ENCODE measurements around the gene KCTD2. TPM values are rescaled to one million over a fixed set of nuclear protein-coding genes. Genes with fewer than 3 reads are reported as not detected.

KCTD2 gene
- total and polyA plus RNA-seq, 9 of the 15 experiments (the other 6 are each of a cell fraction or from before 2014, with no cell fraction given), result 1.7 to 32.9 (median 15.8) TPM

DNA sequence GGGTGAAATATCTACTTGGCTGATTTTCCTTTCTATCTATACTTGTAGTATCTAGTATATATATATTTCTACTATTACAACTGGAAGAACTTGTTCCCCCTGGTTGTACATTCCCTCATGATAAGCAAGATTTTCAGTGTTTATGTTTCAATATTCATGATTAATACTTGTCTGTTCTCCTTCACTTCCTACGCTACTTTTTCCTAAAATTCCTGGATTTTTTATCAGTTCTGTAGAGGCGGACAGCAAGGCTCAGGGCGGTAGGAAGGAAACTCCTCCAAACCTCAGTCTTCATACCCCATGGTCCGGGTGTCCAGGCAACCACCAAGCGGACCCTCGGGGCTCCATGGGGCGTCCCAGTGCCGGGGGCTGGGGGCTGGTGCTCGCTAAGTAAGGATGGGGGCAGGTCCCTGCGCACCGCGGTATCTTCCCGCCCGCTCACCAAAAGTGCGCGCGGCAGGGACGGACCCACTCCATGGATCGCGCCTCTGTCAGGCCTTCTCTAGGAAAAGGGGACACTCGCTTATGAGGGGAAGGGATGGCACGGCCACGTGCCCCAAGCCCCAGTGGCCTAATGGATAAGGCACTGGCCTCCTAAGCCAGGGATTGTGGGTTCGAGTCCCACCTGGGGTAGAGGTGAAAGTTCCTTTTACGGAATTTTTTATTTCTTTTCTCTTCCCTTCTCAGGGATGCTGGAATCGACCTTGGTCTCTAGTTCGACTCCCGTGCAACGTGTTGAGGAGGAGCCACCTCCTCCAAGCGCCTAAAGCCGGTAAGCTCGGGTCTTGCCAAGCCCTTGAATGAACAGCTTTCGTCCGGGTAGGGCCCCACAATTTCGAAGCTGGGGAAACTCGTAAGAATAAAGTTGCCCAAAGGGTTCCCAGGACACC is 13.4 kb upstream of the KCTD2 start (continued):
- TF ChIP-seq, protein P1, sequence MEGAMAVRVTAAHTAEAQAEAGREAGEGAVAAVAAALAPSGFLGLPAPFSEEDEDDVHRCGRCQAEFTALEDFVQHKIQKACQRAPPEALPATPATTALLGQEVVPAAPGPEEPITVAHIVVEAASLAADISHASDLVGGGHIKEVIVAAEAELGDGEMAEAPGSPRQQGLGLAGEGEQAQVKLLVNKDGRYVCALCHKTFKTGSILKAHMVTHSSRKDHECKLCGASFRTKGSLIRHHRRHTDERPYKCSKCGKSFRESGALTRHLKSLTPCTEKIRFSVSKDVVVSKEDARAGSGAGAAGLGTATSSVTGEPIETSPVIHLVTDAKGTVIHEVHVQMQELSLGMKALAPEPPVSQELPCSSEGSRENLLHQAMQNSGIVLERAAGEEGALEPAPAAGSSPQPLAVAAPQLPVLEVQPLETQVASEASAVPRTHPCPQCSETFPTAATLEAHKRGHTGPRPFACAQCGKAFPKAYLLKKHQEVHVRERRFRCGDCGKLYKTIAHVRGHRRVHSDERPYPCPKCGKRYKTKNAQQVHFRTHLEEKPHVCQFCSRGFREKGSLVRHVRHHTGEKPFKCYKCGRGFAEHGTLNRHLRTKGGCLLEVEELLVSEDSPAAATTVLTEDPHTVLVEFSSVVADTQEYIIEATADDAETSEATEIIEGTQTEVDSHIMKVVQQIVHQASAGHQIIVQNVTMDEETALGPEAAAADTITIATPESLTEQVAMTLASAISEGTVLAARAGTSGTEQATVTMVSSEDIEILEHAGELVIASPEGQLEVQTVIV (CRISPR knock-in tag; IDR thresholded peaks at IDR 0.05; ENCODE audit: borderline replicate concordance), result no peak
- TF ChIP-seq CSDE1 (IDR thresholded peaks at IDR 0.05) (no peak), CBX2 (IDR thresholded peaks at IDR 0.05; ENCODE audit: insufficient read depth, low read length, poor library complexity, severe bottlenecking) (no peak), ZNF431 (CRISPR knock-in tag; IDR thresholded peaks at IDR 0.05) (no peak), ZNF583 (CRISPR knock-in tag; IDR thresholded peaks at IDR 0.05) (no peak), ILF3 (IDR thresholded peaks at IDR 0.05; ENCODE audit: borderline replicate concordance) (peak; percentile 80; the same call in 1 of the 2 replicates), SMAD2 (IDR thresholded peaks at IDR 0.05; ENCODE audit: low read depth, low read length) (no peak), RFX5 (IDR thresholded peaks at IDR 0.05; ENCODE audit: low read depth, low read length) (peak; percentile 41; the same call in 1 of the 2 replicates), ZFX (CRISPR knock-in tag; IDR thresholded peaks at IDR 0.05) (peak; percentile 81), NCOA1 (IDR thresholded peaks at IDR 0.05; ENCODE audit: low read depth) (peak; percentile 17; the same call in 1 of the 2 replicates), BHLHE40 (IDR thresholded peaks at IDR 0.05; ENCODE audit: low read length) (peak; percentile 88)
- TF ChIP-seq, protein P2, sequence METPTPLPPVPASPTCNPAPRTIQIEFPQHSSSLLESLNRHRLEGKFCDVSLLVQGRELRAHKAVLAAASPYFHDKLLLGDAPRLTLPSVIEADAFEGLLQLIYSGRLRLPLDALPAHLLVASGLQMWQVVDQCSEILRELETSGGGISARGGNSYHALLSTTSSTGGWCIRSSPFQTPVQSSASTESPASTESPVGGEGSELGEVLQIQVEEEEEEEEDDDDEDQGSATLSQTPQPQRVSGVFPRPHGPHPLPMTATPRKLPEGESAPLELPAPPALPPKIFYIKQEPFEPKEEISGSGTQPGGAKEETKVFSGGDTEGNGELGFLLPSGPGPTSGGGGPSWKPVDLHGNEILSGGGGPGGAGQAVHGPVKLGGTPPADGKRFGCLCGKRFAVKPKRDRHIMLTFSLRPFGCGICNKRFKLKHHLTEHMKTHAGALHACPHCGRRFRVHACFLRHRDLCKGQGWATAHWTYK (CRISPR knock-in tag; IDR thresholded peaks at IDR 0.05), result 0 out of 2 replicates have a peak, but pooled peaks have one; percentile 38
- TF ChIP-seq, protein P3, sequence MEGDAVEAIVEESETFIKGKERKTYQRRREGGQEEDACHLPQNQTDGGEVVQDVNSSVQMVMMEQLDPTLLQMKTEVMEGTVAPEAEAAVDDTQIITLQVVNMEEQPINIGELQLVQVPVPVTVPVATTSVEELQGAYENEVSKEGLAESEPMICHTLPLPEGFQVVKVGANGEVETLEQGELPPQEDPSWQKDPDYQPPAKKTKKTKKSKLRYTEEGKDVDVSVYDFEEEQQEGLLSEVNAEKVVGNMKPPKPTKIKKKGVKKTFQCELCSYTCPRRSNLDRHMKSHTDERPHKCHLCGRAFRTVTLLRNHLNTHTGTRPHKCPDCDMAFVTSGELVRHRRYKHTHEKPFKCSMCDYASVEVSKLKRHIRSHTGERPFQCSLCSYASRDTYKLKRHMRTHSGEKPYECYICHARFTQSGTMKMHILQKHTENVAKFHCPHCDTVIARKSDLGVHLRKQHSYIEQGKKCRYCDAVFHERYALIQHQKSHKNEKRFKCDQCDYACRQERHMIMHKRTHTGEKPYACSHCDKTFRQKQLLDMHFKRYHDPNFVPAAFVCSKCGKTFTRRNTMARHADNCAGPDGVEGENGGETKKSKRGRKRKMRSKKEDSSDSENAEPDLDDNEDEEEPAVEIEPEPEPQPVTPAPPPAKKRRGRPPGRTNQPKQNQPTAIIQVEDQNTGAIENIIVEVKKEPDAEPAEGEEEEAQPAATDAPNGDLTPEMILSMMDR (IDR thresholded peaks at IDR 0.05 in 2 of 3, conservative IDR thresholded peaks at IDR 0.05 in 1 of 3; ENCODE audit: insufficient read depth in 2 of 3, low read depth in 1 of 3, low read length in 3 of 3), result peak in 1 of 3 experiments; percentile 8; a peak in 1 of 6 replicates
- TF ChIP-seq, protein P4, sequence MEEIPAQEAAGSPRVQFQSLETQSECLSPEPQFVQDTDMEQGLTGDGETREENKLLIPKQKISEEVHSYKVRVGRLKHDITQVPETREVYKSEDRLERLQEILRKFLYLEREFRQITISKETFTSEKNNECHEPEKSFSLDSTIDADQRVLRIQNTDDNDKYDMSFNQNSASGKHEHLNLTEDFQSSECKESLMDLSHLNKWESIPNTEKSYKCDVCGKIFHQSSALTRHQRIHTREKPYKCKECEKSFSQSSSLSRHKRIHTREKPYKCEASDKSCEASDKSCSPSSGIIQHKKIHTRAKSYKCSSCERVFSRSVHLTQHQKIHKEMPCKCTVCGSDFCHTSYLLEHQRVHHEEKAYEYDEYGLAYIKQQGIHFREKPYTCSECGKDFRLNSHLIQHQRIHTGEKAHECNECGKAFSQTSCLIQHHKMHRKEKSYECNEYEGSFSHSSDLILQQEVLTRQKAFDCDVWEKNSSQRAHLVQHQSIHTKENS (CRISPR knock-in tag; IDR thresholded peaks at IDR 0.05), result no peak
- TF ChIP-seq, protein P5, sequence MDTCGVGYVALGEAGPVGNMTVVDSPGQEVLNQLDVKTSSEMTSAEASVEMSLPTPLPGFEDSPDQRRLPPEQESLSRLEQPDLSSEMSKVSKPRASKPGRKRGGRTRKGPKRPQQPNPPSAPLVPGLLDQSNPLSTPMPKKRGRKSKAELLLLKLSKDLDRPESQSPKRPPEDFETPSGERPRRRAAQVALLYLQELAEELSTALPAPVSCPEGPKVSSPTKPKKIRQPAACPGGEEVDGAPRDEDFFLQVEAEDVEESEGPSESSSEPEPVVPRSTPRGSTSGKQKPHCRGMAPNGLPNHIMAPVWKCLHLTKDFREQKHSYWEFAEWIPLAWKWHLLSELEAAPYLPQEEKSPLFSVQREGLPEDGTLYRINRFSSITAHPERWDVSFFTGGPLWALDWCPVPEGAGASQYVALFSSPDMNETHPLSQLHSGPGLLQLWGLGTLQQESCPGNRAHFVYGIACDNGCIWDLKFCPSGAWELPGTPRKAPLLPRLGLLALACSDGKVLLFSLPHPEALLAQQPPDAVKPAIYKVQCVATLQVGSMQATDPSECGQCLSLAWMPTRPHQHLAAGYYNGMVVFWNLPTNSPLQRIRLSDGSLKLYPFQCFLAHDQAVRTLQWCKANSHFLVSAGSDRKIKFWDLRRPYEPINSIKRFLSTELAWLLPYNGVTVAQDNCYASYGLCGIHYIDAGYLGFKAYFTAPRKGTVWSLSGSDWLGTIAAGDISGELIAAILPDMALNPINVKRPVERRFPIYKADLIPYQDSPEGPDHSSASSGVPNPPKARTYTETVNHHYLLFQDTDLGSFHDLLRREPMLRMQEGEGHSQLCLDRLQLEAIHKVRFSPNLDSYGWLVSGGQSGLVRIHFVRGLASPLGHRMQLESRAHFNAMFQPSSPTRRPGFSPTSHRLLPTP (IDR thresholded peaks at IDR 0.05; ENCODE audit: borderline replicate concordance, extremely low read depth, insufficient read length), result peak; percentile 96
